HG03469 (cell line): Measurements from ENCODE around the gene MMP15.
"Not testable (repeated sequence)": the region's sequence is repeated elsewhere in the genome, so short reads cannot be mapped to it uniquely, and the experiment has no call there.

Source experiments
- ATAC-seq: cut with Tn5 transposase; IDR thresholded peaks from one replicate; pipeline ENCODE4 v1.9.1; 2021; ENCODE audit warnings: mild to moderate bottlenecking, moderate library complexity, moderate number of reproducible peaks; ENCODE audit not compliant: unreplicated experiment

The MMP15 gene

GRCh38 chr16:58085584-58086251 lies 60.2 kb downstream of the MMP15 start:
- no peak for ATAC-seq

- ATAC-seq = no peak
Measured at GRCh38 chr16:58086381-58087208, 61.0 kb downstream of the MMP15 start.

- no peak for ATAC-seq
Measured at GRCh38 chr16:58087209-58087913, 61.8 kb downstream of the MMP15 start.

- no peak for ATAC-seq
Measured at GRCh38 chr16:58088091-58088490, 62.5 kb downstream of the MMP15 start.

- ATAC-seq = not testable (repeated sequence)
Measured at GRCh38 chr16:58090396-58090795, 64.8 kb downstream of the MMP15 start.

- ATAC-seq = no peak
Measured at GRCh38 chr16:58094026-58094425, 68.5 kb downstream of the MMP15 start.

GRCh38 chr16:58094791-58095574 lies 69.4 kb downstream of the MMP15 start:
- ATAC-seq = no peak

GRCh38 chr16:58095575-58095960 lies 70.0 kb downstream of the MMP15 start:
- not testable (repeated sequence) for ATAC-seq

GRCh38 chr16:58096249-58096648 lies 70.7 kb downstream of the MMP15 start:
- ATAC-seq = no peak
